ENCODE measurements around the gene TMEM141. TPM values are rescaled to one million over a fixed set of nuclear protein-coding genes. Genes with fewer than 3 reads are reported as not detected.
"Not testable (repeated sequence)": the region's sequence is repeated elsewhere in the genome, so short reads cannot be mapped to it uniquely, and the experiment has no call there.

The TMEM141 gene
- total RNA-seq, 2 experiments from 2014 or later, result 48.4 to 53.3 TPM

DNA sequence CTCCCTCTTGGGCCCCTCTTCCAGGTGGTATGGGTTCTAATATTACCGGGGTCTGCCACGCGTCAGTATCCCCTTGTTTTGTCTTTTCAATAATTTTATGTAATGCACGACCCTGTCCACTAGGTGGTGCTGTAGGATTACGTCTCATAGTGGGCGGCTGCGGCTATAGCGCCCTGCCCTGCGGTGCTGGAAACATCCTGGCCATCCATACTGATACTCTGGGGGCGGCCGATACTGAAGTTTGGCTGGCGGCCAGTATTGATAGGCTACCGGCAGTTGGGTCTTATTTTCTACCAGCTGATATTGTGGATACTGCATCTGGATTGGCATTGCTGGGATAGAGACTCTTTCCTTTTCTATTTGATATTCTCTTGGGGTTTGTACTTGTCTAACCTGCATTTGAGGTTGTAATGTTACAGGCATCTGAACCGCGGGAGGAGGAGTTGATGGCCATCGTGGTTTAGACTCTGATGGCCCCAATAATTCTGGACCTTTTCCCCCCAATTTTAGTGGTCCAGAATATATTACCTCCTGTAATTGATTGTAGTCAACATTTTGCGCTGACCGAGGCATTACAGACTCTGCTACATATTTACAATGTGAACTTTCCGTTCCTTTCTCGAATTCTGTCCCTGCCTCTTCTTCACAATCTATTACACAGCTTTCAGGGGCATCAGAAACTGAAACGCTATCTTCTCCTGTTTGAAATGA is 3.3 kb upstream of the TMEM141 start:
- POLR2A ChIA-PET, result interaction anchor here (0.6 kb wide), 1 partner anchor 259 kb away, joined by 3 read pairs; no protein-coding TSS in a partner anchor
- CTCF ChIA-PET, result interaction anchor here (0.7 to 3.8 kb wide), 13 partner anchors 10 to 436 kb away, joined by 3 to 23 read pairs (median 3); partner anchors contain the start of genes CLIC3, FUT7, LCN8 and PAXX

- POLR2A ChIA-PET, result interaction anchor here (0.7 kb wide), 1 partner anchor 432 kb away, joined by 4 read pairs; no protein-coding TSS in a partner anchor
Observed at GRCh38 chr9:136788644-136789522, 2.3 kb upstream of the TMEM141 start.

DNA sequence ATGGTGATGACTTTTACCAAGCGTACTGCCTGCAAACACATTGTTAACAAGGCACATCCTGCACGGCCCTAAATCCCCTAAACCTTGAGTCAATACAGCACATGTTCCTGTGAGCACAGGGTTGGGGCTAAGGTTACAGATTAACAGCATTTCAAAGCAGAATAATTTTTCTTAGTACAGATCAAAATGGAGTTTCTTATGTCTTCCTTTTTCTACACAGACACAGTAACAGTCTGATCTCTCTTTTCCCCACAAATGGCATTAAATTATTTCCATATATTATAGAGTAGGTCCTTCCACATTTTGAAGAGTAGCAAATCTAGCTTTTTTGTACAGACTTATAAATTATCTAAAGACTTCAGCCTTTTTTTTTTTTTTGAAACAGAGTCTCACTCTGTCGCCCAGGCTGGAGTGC is 1.6 kb upstream of the TMEM141 start:
- CTCF ChIA-PET, result interaction anchor here (1.1 to 1.2 kb wide), 3 partner anchors 246 to 279 kb away, joined by 3 to 4 read pairs (median 4); partner anchors contain the start of gene NPDC1
- POLR2A ChIA-PET, result interaction anchor here (0.7 kb wide), 1 partner anchor 431 kb away, joined by 4 read pairs; no protein-coding TSS in a partner anchor

More at GRCh38 chr9:136788644-136789522, 2.3 kb upstream of the TMEM141 start:
- CTCF ChIA-PET, result interaction anchor here (0.6 to 3.8 kb wide), 8 partner anchors 11 to 258 kb away, joined by 3 to 23 read pairs (median 4); partner anchors contain the start of genes FUT7, LCN8, NPDC1 and PAXX

GRCh38 chr9:136791516-136792276 is 552 bp downstream of the TMEM141 start:
- POLR2A ChIA-PET, result interaction anchor here (0.6 kb wide), 1 partner anchor 117 kb away, joined by 3 read pairs; no protein-coding TSS in a partner anchor

DNA sequence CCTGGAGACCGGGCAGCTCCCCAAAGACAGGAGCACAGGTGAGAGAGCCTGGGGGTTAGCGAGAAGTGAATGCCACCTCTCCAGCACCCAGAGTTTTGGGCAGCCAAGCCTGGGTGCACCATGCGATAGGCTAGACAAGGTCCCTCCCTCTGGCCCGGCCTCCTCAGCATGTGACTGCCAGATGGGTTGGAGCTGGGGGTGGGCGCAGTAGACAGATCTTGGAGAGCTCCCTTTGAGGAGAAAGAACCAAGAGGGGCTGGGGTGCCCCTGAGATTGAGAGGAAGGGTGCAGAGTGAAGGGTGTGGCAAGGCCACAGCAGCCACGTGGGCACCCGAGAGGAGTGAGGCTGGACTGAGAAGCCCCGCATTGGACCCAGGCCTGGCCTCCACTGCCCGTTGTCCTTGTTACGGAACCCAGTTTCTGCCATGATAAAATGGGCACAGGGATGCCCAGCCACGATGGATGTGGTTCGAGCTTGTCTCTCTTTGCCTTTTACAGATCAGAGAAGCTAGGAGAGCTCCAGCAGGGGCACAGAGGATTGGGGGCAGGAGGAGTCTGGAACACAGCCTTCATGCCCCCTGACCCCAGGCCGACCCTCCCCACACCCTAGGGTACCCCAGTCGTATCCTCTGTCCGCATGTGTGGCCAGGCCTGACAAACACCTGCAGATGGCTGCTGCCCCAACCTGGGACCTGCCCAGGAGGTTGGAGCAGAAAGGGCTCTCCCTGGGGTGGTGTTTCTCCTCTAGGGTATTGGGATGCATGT is 1.4 kb downstream of the TMEM141 start:
- CTCF ChIA-PET, result interaction anchor here (0.6 to 1.6 kb wide), 11 partner anchors 10 to 277 kb away, joined by 3 to 7 read pairs (median 3); partner anchors contain the start of gene FBXW5
- POLR2A ChIA-PET, result no interaction called here

More at GRCh38 chr9:136791516-136792276, 552 bp downstream of the TMEM141 start:
- CTCF ChIA-PET, result interaction anchor here (0.6 to 1.6 kb wide), 13 partner anchors 11 to 278 kb away, joined by 3 to 7 read pairs (median 3); partner anchors contain the start of gene FBXW5

GRCh38 chr9:136793086-136793946 is 2.2 kb downstream of the TMEM141 start:
- POLR2A ChIA-PET, result no interaction called here

DNA sequence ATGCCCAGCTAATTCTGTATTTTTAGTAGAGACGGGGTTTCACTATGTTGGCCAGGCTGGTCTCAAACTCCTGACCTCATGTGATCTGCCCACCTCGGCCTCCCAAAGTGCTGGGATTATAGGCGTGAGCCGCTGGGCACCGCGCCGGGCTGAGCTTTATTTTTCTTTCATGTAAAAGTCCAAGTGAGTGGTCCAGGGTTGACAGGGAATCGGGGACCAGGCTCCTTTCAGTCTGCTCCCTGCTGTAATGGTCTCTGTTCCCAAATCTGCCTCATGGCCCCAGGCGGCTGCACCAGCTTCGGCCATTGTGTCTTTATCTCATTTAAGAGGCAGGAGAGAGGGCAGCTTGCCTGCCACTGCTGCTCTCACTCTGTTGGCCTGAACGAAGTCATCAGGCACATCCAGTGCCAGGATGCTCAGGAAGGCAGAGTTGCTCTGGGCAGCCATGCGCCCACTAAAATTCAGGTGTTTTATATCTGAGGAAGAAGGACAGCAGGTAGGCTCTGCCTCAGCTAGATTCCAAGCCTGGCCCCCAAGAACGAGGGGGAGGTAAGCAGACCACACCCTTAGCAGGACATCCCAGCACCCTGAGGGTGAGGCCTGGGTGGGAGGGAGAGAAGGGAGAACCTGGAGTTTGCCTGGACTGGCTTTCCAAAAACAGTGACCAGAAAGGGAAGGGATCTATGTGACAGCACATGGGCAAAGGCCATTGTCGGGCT is 3.3 kb downstream of the TMEM141 start:
- ChIA-PET POLR2A (no interaction called here), CTCF (interaction anchor here (0.8 to 1.4 kb wide), 3 partner anchors 17 to 273 kb away, joined by 4 to 7 read pairs (median 5); no protein-coding TSS in a partner anchor)

More at GRCh38 chr9:136793086-136793946, 2.2 kb downstream of the TMEM141 start:
- CTCF ChIA-PET, result interaction anchor here (1.0 to 1.6 kb wide), 6 partner anchors 9 to 274 kb away, joined by 3 to 7 read pairs (median 5); no protein-coding TSS in a partner anchor

- POLR2A ChIA-PET, result no interaction called here
Observed at GRCh38 chr9:136795000-136795348, 3.8 kb downstream of the TMEM141 start.

GRCh38 chr9:136796238-136796774 is 5.2 kb downstream of the TMEM141 start, which contains the start of gene CCDC183:
Gene CCDC183 (plus strand): TSS chr9:136796338. CDS start chr9:136796398, 60 bp downstream.
- ChIA-PET CTCF (no interaction called here), POLR2A (no interaction called here)

More at GRCh38 chr9:136795000-136795348, 3.8 kb downstream of the TMEM141 start:
- CTCF ChIA-PET, result no interaction called here

- POLR2A ChIA-PET, CTCF ChIA-PET: not testable (repeated sequence)
Observed at GRCh38 chr9:136796775-136797347, 5.7 kb downstream of the TMEM141 start.

- ChIA-PET CTCF (interaction anchor here (1.4 kb wide), 1 partner anchor 236 kb away, joined by 3 read pairs; no protein-coding TSS in a partner anchor), POLR2A (no interaction called here)
Observed at GRCh38 chr9:136798708-136799078, 7.5 kb downstream of the TMEM141 start.

DNA sequence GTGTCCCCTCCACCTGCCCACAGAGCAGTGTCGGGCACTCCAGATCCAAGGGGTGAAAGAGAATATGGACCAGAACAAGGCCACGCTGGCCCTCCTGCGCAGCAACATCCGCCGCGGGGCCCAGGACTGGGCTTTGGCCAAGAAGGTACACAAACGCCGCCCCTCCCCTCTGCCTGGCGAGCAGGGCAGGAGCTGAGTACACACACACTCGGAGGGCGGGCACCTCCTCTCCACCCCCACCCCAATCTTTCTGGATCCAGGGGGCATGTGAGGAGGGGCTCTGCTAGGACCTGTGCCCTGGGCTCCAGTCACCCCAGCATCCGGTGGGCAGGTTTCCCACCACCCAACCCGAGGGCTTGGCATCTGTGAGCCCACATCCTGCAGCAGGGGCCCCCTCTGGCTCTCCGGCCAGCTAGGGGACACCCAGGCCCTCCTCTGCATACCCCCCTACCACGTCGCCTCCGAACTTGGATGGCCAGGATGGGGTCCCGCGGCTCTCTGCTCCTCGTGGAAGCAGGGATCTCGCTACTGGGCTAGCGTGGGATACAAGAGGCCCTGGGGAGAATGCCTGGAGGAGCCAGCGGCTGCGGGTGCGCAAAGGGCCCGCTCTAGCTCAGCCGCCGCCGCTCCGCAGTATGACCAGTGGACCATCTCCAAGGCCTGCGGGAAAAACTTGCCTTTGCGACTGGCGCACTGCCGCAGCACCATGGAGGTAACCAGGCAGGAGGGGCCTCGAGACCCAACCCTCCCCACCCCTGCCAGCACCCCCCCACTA is 8.1 kb downstream of the TMEM141 start:
- CTCF ChIA-PET, result interaction anchor here (1.4 kb wide), 1 partner anchor 236 kb away, joined by 3 read pairs; no protein-coding TSS in a partner anchor
- POLR2A ChIA-PET, result interaction anchor here (0.7 to 1.7 kb wide), 2 partner anchors 193 to 246 kb away, joined by 3 to 5 read pairs; partner anchors contain the start of gene PAXX

- CTCF ChIA-PET, result interaction anchor here (1.0 kb wide), 1 partner anchor 42 kb away, joined by 3 read pairs; the partner anchor contains the start of gene AJM1
- POLR2A ChIA-PET, result interaction anchor here (0.7 to 1.7 kb wide), 3 partner anchors 20 to 245 kb away, joined by 3 to 5 read pairs (median 3); partner anchors contain the start of gene PAXX
Observed at GRCh38 chr9:136799854-136800657, 8.9 kb downstream of the TMEM141 start.

DNA sequence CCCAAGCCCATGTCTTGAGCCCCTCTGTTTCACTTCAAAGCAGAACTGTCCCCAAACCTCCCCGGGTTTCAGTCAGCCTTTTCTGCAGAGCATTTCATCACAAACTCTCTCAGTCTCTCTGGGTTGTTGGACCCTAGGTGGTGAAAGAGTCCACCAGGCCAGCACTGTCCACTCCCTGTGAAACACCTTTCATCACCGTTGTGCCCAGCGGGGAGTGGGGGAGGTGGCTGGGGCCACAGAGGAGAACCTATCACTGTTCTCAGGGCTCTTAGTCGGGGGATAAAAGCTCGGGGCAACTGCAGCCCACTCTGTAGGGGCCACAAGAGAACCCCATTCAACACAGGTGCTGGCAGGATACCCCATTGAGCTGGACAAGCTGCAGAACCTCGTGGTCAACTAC is 11.2 kb downstream of the TMEM141 start:
- CTCF ChIA-PET, result interaction anchor here (0.8 to 1.6 kb wide), 2 partner anchors 10 to 40 kb away, joined by 4 to 6 read pairs; partner anchors contain the start of gene AJM1
- POLR2A ChIA-PET, result interaction anchor here (0.6 kb wide), 1 partner anchor 8 kb away, joined by 13 read pairs; no protein-coding TSS in a partner anchor

All from activated CD8-positive, alpha-beta memory T cell treated with anti-CD3 and anti-CD28 coated beads for 36 hours (primary cell).